Measurements from ENCODE around the gene ARHGAP1.

- TF ChIP-seq POLR2AphosphoS5 (IDR thresholded peaks at IDR 0.05; ENCODE audit: low read depth) (peak; percentile 72; the same call in 1 of the 2 replicates), REST (IDR thresholded peaks at IDR 0.05; ENCODE audit: insufficient replicate concordance, low read depth) (no peak), SPI1 (IDR thresholded peaks at IDR 0.05; ENCODE audit: borderline replicate concordance, low read depth) (peak; percentile 95)
- TF ChIP-seq, protein P1, sequence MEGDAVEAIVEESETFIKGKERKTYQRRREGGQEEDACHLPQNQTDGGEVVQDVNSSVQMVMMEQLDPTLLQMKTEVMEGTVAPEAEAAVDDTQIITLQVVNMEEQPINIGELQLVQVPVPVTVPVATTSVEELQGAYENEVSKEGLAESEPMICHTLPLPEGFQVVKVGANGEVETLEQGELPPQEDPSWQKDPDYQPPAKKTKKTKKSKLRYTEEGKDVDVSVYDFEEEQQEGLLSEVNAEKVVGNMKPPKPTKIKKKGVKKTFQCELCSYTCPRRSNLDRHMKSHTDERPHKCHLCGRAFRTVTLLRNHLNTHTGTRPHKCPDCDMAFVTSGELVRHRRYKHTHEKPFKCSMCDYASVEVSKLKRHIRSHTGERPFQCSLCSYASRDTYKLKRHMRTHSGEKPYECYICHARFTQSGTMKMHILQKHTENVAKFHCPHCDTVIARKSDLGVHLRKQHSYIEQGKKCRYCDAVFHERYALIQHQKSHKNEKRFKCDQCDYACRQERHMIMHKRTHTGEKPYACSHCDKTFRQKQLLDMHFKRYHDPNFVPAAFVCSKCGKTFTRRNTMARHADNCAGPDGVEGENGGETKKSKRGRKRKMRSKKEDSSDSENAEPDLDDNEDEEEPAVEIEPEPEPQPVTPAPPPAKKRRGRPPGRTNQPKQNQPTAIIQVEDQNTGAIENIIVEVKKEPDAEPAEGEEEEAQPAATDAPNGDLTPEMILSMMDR (IDR thresholded peaks at IDR 0.05; ENCODE audit: insufficient read depth, low read length), result no peak
These were observed 23.8 kb downstream of the ARHGAP1 start for GRCh38 chr11:46676436-46677158.
